OCI-LY1 (cell line): ENCODE results near the gene PACSIN1.

Experiments used
- H2AFZ ChIP-seq: fragments of 200-600 bp; sonication (generic), shearing (Covaris generic); 2 replicates; pipeline ENCODE4 v1.6.0; 2014; ENCODE audit warnings: antibody characterized with exemption, mild to moderate bottlenecking, low read length
- H3F3A ChIP-seq: fragments of 200-600 bp; sonication (generic), shearing (Covaris generic); 2 replicates; pipeline ENCODE4 v1.6.0; 2014; ENCODE audit warnings: mild to moderate bottlenecking, antibody characterized with exemption, low read length, moderate library complexity; ENCODE audit not compliant: insufficient read depth
- H3K27ac ChIP-seq: fragments of 200-600 bp; sonication (generic); 2 replicates; pipeline ENCODE4 v1.5.1; 2014; ENCODE audit warnings: low read length, mixed run types, mild to moderate bottlenecking, low read depth; ENCODE audit not compliant: poor library complexity, severe bottlenecking
- H3K27me3 ChIP-seq: fragments of 200-600 bp; sonication (generic); 2 replicates; pipeline ENCODE4 v1.6.0; 2014; ENCODE audit warnings: antibody characterized with exemption, mild to moderate bottlenecking, low read length, moderate library complexity; ENCODE audit not compliant: insufficient read depth
- H3K36me3 ChIP-seq: fragments of 200-600 bp; sonication (generic); 2 replicates; pipeline ENCODE4 v1.6.1; 2014; ENCODE audit warnings: mild to moderate bottlenecking, antibody characterized with exemption, low read length, moderate library complexity, mixed read lengths; ENCODE audit not compliant: insufficient read depth
- H3K4me1 ChIP-seq: fragments of 200-600 bp; sonication (generic); 2 replicates; pipeline ENCODE4 v1.5.1; 2014; ENCODE audit warnings: mild to moderate bottlenecking, low read length, moderate library complexity; ENCODE audit not compliant: insufficient read depth, severe bottlenecking
- H3K4me2 ChIP-seq: fragments of 200-600 bp; sonication (generic), shearing (Covaris generic); 2 replicates; pipeline ENCODE4 v1.6.1; 2014; ENCODE audit warnings: low read length
- H3K4me3 ChIP-seq: fragments of 200-600 bp; sonication (generic); 2 replicates; pipeline ENCODE4 v1.5.1; 2014; ENCODE audit warnings: low read length, low read depth, mild to moderate bottlenecking, mixed read lengths; ENCODE audit not compliant: poor library complexity, severe bottlenecking
- H3K79me2 ChIP-seq: fragments of 200-600 bp; shearing (Covaris generic); 2 replicates; pipeline ENCODE4 v1.6.1; 2016; ENCODE audit warnings: mixed run types, low read length, mixed read lengths; ENCODE audit not compliant: insufficient read depth
- H3K9ac ChIP-seq: fragments of 200-600 bp; sonication (generic), shearing (Covaris generic); 2 replicates; pipeline ENCODE4 v1.6.1; 2014; ENCODE audit warnings: mild to moderate bottlenecking, low read length, mixed read lengths
- H3K9me2 ChIP-seq: fragments of 200-600 bp; sonication (generic), shearing (Covaris generic); 2 replicates; pipeline ENCODE4 v1.6.1; 2014; ENCODE audit warnings: low read depth, mild to moderate bottlenecking, low read length, mixed read lengths
- H3K9me3 ChIP-seq: fragments of 200-600 bp; shearing (Covaris generic); 2 replicates; pipeline ENCODE4 v1.6.1; 2014; ENCODE audit warnings: low read length, mixed read lengths
- H4K20me1 ChIP-seq: fragments of 200-600 bp; sonication (generic), shearing (Covaris generic); 2 replicates; pipeline ENCODE4 v1.6.0; 2016; ENCODE audit warnings: mild to moderate bottlenecking, low read length; ENCODE audit not compliant: insufficient read depth
- EZH2 ChIP-seq: fragments of 200-600 bp; sonication (generic), shearing (Covaris generic); IDR thresholded peaks from 2 replicates; pipeline ENCODE4 v1.8.0; 2017; ENCODE audit warnings: borderline replicate concordance, mixed run types, mild to moderate bottlenecking, antibody characterized with exemption, low read length, moderate library complexity, mixed read lengths
- TF ChIP-seq, protein P1 (sequence below): fragments of 200-600 bp; sonication (generic), shearing (Covaris generic); IDR thresholded peaks from 2 replicates; pipeline ENCODE4 v1.5.1; 2017; ENCODE audit warnings: mild to moderate bottlenecking, antibody characterized with exemption, low read length, moderate library complexity, mixed read lengths

Gene PACSIN1

DNA sequence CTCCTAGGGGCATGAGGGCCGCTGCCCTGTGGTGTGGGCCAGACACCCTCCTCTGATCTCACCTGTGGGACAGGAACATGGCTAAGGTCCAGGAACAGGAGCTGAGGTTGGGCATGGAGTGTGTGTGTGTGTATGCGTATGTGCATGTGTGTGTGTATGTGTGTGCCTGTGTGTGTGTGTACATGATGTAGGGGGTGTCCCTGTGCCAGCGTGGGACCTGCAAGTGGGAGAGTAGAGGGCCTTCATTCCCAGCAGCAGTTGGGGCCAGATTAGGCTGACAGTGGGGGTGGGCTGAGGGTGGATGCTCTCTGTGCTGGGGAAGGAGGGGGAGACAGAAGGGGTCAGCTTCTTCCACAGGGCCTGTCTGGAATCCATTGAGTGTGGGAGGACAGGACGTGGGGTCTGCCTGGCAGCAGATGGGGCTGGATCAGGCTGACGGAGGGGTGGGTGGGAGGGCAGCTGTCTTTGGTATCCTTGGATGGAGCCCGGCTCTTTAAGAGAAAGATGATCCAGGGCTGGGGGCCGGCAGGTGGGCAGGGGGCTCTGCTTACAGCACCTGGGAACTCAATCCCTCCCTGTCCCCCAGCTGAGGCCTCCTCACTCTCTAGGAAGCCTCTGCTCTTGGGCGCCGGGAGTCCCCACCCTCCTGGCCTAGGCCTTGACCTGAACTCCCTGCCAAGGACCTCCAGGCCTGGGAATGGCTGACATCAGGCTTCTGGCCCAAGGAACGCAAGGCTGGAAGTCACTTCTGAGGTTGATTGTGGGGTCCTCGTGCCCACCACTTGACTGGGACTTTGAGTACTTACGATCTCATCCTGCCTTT lies 46.2 kb downstream of the PACSIN1 start:
- Histone ChIP-seq H3K4me2 (no peak overlapping the region), H3K9me3 (peaks cover 10% of the 10 kb centered on the region), H3K79me2 (no peaks in the 10 kb centered on the region), H3K4me3 (no peak overlapping the region), H2AFZ (no peak overlapping the region), H3K9ac (no peak overlapping the region), H3K4me1 (no peaks in the 10 kb centered on the region), H3K9me2 (no peaks in the 10 kb centered on the region), H3F3A (no peaks in the 10 kb centered on the region), H3K27ac (no peak overlapping the region), H3K36me3 (no peaks in the 10 kb centered on the region; the same call in 1 of the 2 replicates), H4K20me1 (no peaks in the 10 kb centered on the region), H3K27me3 (no peaks in the 10 kb centered on the region)
- TF ChIP-seq EZH2: no peak
- TF ChIP-seq, protein P1, sequence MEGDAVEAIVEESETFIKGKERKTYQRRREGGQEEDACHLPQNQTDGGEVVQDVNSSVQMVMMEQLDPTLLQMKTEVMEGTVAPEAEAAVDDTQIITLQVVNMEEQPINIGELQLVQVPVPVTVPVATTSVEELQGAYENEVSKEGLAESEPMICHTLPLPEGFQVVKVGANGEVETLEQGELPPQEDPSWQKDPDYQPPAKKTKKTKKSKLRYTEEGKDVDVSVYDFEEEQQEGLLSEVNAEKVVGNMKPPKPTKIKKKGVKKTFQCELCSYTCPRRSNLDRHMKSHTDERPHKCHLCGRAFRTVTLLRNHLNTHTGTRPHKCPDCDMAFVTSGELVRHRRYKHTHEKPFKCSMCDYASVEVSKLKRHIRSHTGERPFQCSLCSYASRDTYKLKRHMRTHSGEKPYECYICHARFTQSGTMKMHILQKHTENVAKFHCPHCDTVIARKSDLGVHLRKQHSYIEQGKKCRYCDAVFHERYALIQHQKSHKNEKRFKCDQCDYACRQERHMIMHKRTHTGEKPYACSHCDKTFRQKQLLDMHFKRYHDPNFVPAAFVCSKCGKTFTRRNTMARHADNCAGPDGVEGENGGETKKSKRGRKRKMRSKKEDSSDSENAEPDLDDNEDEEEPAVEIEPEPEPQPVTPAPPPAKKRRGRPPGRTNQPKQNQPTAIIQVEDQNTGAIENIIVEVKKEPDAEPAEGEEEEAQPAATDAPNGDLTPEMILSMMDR: no peak

DNA sequence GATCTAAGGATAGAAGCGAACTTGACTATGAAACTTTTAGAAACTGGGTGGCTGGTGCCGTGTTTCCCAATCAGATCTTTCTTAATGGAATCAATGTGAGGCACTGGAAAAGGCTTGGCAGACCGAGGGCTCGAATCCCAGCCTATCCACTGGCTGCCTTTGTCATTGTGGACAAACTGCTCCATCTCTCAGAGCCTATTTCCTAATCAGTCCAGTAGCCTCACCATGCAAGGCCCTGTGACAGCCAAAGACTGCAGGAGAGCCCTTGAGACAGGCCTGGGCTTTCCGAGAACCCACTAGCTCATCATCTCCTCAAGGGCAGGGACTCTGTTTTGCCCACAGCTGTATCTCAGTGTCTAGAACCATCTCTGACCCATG lies 46.9 kb downstream of the PACSIN1 start:
- Histone ChIP-seq H3K4me1 (no peaks in the 10 kb centered on the region), H3K27ac (no peak overlapping the region), H3K9ac (no peak overlapping the region), H3K36me3 (no peaks in the 10 kb centered on the region; the same call in 1 of the 2 replicates), H4K20me1 (no peaks in the 10 kb centered on the region), H3F3A (no peaks in the 10 kb centered on the region), H3K27me3 (no peaks in the 10 kb centered on the region), H3K79me2 (no peaks in the 10 kb centered on the region), H3K4me3 (no peak overlapping the region), H3K9me2 (no peaks in the 10 kb centered on the region), H3K4me2 (no peak overlapping the region), H2AFZ (no peak overlapping the region), H3K9me3 (peaks cover 10% of the 10 kb centered on the region)
- TF ChIP-seq EZH2: no peak
- TF ChIP-seq, protein P1: no peak

DNA sequence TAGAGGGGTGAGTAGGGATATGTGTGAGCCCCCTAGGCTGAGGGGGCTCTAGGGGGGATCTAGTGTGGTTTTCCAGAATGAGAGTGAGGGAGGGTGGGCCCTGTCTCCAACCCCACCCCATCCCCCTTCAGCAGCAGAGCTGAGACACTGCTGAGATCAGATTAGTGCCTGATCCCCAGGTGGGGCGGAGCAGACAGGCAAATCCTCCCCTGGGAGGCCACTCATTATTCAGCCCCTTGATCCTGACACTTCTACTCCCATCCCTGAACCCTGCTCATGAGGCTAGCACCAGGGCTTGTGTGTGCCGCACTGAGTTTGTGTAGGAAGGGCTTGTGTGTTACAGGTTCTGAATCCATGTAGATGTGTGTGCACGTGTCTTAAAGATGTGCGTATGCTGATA lies 47.8 kb downstream of the PACSIN1 start:
- Histone ChIP-seq H3K9ac (no peak overlapping the region), H3K36me3 (no peaks in the 10 kb centered on the region; the same call in 1 of the 2 replicates), H2AFZ (no peak overlapping the region), H3K79me2 (no peaks in the 10 kb centered on the region), H3K4me3 (no peak overlapping the region), H3F3A (no peaks in the 10 kb centered on the region), H3K9me3 (peaks cover 10% of the 10 kb centered on the region), H3K9me2 (no peaks in the 10 kb centered on the region), H3K27ac (no peak overlapping the region), H3K27me3 (no peaks in the 10 kb centered on the region), H3K4me2 (no peak overlapping the region), H3K4me1 (no peaks in the 10 kb centered on the region), H4K20me1 (no peaks in the 10 kb centered on the region)
- TF ChIP-seq EZH2: no peak
- TF ChIP-seq, protein P1: no peak
